Kidney epithelial cell (primary cell): Measurements from ENCODE around the gene CLASRP. TPM values are rescaled to one million over a fixed set of nuclear protein-coding genes. Genes with fewer than 3 reads are reported as not detected.

Source experiments
- DNase-seq: peaks from one replicate; pipeline ENCODE4 v3.0.0-alpha.2; 2010; ENCODE audit warnings: low read depth
- H3K27me3 ChIP-seq: 2 replicates; pipeline ENCODE4 v1.6.0; 2011; ENCODE audit warnings: low read length; ENCODE audit not compliant: control insufficient read depth, insufficient read depth
- H3K36me3 ChIP-seq: 2 replicates; pipeline ENCODE4 v1.5.1; 2011; ENCODE audit warnings: low read length; ENCODE audit not compliant: control insufficient read depth, insufficient read depth
- H3K4me3 ChIP-seq: 2 replicates; pipeline ENCODE4 v1.5.1; 2011; ENCODE audit warnings: low read depth, mild to moderate bottlenecking, control low read depth, low read length
- CTCF ChIP-seq: IDR thresholded peaks from 2 replicates; pipeline ENCODE4 v1.5.1; 2011; ENCODE audit warnings: mild to moderate bottlenecking, moderate library complexity, low read length, control low read depth, inconsistent platforms; ENCODE audit not compliant: insufficient read depth, poor library complexity, severe bottlenecking
- total RNA-seq: library from RNA; depleted of rRNA; stranded (reverse); fragments of >200 nt; gene quantifications from 2 replicates; pipeline ENCODE4 v1.2.3, GENCODE V29; 2015

Gene CLASRP
- total RNA-seq, 1 donor from 2014 or later, result 65.7 TPM

GRCh38 chr19:45098521-45099466, 59.9 kb downstream of the CLASRP start:
- no peak for TF ChIP-seq CTCF
- H3K36me3 ChIP-seq, result no peaks in the 10 kb centered on the region
- H3K27me3 ChIP-seq, result no peaks in the 10 kb centered on the region
- no peak overlapping the region for H3K4me3 ChIP-seq
- no peak for DNase-seq

GRCh38 chr19:45099467-45100191, 60.8 kb downstream of the CLASRP start:
- no peaks in the 10 kb centered on the region for H3K27me3 ChIP-seq
- TF ChIP-seq CTCF, result no peak
- DNase-seq, result no peak
- no peaks in the 10 kb centered on the region for H3K36me3 ChIP-seq
- H3K4me3 ChIP-seq, result no peak overlapping the region

- no peak for DNase-seq
- Histone ChIP-seq H3K27me3 (no peaks in the 10 kb centered on the region), H3K36me3 (no peaks in the 10 kb centered on the region), H3K4me3 (no peak overlapping the region)
- TF ChIP-seq CTCF, result no peak
Observed at GRCh38 chr19:45100201-45100600, 61.4 kb downstream of the CLASRP start.

- no peaks in the 10 kb centered on the region for H3K27me3 ChIP-seq
- no peaks in the 10 kb centered on the region for H3K36me3 ChIP-seq
- no peak for DNase-seq
- no peak overlapping the region for H3K4me3 ChIP-seq
- TF ChIP-seq CTCF, result no peak
Observed at GRCh38 chr19:45100846-45101252, 62.0 kb downstream of the CLASRP start.

DNA sequence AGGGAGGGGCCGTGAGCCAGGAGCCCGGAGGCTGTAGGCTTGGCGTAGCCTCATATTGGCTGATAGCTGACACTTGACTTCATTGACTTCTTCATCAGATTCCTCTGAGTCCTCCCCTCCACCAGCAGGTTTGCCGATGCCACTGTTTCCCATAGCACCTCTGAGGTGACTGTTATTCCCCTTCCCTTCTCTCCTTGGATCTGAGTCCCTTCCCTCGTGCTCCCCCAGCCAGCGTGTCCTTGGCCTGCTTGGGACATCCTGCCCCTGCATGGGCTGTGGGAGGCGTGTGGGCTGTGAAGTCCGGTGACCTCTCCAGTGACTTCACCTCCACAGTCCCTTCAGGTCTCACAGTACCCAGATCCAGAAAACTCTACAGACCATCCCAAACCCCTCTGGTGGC, 63.0 kb downstream of the CLASRP start:
- no peak for TF ChIP-seq CTCF
- H3K4me3 ChIP-seq, result no peak overlapping the region
- DNase-seq, result no peak
- no peaks in the 10 kb centered on the region for H3K27me3 ChIP-seq
- H3K36me3 ChIP-seq, result no peaks in the 10 kb centered on the region
